Superior temporal gyrus (tissue), 1 donor: Measurements from ENCODE around the gene STK17B.
A peak's percentile ranks its signal among the peaks of the same experiment; 100 is the strongest.
"Not testable (repeated sequence)": the region's sequence is repeated elsewhere in the genome, so short reads cannot be mapped to it uniquely, and the experiment has no call there.

Experiments
- DNase-seq: peaks from one replicate; pipeline ENCODE4 v3.0.0-alpha.2; 2016; ENCODE audit errors: extremely low spot score

The STK17B gene

GRCh38 chr2:196112418-196113034 lies 58.9 kb downstream of the STK17B start:
- peak; percentile 31 for DNase-seq

- DNase-seq: no peak
Observed at GRCh38 chr2:196108604-196109003, 62.8 kb downstream of the STK17B start.

- DNase-seq: no peak
Observed at GRCh38 chr2:196105951-196106350, 65.4 kb downstream of the STK17B start.

GRCh38 chr2:196104066-196104465 lies 67.3 kb downstream of the STK17B start:
- DNase-seq: no peak

GRCh38 chr2:196103626-196104025 lies 67.8 kb downstream of the STK17B start:
- no peak for DNase-seq

- DNase-seq: no peak
Observed at GRCh38 chr2:196101325-196101991, 69.9 kb downstream of the STK17B start.

GRCh38 chr2:196099916-196100315 lies 71.5 kb downstream of the STK17B start:
- DNase-seq: no peak

GRCh38 chr2:196097864-196098660 lies 73.3 kb downstream of the STK17B start:
- DNase-seq: no peak

GRCh38 chr2:196096982-196097745 lies 74.2 kb downstream of the STK17B start:
- DNase-seq: no peak

GRCh38 chr2:196096264-196096663 lies 75.1 kb downstream of the STK17B start:
- no peak for DNase-seq

GRCh38 chr2:196089448-196089847 lies 81.9 kb downstream of the STK17B start:
- DNase-seq: not testable (repeated sequence)

- no peak for DNase-seq
Observed at GRCh38 chr2:196088203-196088602, 83.2 kb downstream of the STK17B start.

- no peak for DNase-seq
Observed at GRCh38 chr2:196086517-196087368, 84.6 kb downstream of the STK17B start.

GRCh38 chr2:196083601-196084000 lies 87.8 kb downstream of the STK17B start:
- no peak for DNase-seq
